22Rv1 (cell line): ENCODE measurements around the gene PPP1R27.

ENCODE experiments used
- ZFX ChIP-seq: fragments of 450-650 bp; IDR thresholded peaks from 2 replicates; pipeline ENCODE4 v1.6.1; 2017; ENCODE audit warnings: antibody characterized with exemption, borderline replicate concordance
- TF ChIP-seq, protein P1 (sequence below): fragments of 450-650 bp; IDR thresholded peaks from 2 replicates; pipeline ENCODE4 v1.5.1; 2017; ENCODE audit warnings: mild to moderate bottlenecking

DNA sequence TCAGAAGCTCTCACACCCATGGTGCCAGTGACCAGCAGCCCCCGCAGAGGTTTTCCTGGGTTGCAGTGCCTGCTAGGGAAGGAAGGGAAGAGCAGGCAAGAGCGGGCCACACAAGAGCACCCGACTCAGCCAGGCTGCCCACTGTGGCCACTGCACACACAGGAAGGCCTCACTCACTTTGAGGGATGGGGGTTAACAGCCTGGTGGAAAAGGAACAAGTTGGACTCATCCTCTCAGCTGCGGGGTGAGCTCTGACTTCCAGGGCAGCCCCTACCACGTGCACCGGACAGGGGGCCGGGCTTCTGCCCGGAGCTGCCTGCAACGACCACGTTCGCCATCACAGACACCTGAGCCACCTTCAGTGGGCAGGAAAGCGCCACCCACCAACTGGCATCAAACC, 17.4 kb upstream of the PPP1R27 start:
- TF ChIP-seq, protein P1, sequence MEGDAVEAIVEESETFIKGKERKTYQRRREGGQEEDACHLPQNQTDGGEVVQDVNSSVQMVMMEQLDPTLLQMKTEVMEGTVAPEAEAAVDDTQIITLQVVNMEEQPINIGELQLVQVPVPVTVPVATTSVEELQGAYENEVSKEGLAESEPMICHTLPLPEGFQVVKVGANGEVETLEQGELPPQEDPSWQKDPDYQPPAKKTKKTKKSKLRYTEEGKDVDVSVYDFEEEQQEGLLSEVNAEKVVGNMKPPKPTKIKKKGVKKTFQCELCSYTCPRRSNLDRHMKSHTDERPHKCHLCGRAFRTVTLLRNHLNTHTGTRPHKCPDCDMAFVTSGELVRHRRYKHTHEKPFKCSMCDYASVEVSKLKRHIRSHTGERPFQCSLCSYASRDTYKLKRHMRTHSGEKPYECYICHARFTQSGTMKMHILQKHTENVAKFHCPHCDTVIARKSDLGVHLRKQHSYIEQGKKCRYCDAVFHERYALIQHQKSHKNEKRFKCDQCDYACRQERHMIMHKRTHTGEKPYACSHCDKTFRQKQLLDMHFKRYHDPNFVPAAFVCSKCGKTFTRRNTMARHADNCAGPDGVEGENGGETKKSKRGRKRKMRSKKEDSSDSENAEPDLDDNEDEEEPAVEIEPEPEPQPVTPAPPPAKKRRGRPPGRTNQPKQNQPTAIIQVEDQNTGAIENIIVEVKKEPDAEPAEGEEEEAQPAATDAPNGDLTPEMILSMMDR: no peak
- TF ChIP-seq ZFX: no peak
